ENCODE results near the gene C11orf97. TPM values are rescaled to one million over a fixed set of nuclear protein-coding genes. Genes with fewer than 3 reads are reported as not detected.
"Not testable (repeated sequence)": the region's sequence is repeated elsewhere in the genome, so short reads cannot be mapped to it uniquely, and the experiment has no call there.

The C11orf97 gene
- total RNA-seq, 2 donors from 2014 or later: not detected

DNA sequence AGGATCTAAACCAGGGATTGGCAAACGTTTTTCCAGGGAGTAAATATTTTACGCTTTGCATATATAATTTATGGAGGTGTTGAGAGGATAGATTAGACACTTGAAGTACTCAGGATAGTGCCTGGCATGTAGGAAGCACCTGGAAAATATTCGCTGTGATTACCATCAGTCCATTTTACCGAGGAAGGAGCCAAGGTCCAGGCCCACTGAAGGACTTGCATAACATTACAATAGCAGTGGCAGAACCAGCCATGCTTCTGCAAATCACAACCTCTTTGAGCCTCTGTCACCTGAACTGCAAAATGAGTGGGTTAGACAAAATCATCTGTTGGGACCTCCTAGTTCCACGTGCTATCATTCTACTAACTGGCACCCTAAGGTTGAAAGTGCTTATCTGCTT is 36.9 kb downstream of the C11orf97 start:
- TF ChIP-seq, protein P1, sequence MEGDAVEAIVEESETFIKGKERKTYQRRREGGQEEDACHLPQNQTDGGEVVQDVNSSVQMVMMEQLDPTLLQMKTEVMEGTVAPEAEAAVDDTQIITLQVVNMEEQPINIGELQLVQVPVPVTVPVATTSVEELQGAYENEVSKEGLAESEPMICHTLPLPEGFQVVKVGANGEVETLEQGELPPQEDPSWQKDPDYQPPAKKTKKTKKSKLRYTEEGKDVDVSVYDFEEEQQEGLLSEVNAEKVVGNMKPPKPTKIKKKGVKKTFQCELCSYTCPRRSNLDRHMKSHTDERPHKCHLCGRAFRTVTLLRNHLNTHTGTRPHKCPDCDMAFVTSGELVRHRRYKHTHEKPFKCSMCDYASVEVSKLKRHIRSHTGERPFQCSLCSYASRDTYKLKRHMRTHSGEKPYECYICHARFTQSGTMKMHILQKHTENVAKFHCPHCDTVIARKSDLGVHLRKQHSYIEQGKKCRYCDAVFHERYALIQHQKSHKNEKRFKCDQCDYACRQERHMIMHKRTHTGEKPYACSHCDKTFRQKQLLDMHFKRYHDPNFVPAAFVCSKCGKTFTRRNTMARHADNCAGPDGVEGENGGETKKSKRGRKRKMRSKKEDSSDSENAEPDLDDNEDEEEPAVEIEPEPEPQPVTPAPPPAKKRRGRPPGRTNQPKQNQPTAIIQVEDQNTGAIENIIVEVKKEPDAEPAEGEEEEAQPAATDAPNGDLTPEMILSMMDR (conservative IDR thresholded peaks at IDR 0.05): no peak
- no peak overlapping the region for H3K4me3 Mint-ChIP-seq
- DNase-seq: no peak
- Histone ChIP-seq H3K4me1 (ENCODE audit: control insufficient read depth, insufficient read depth, low read length) (no peaks in the 10 kb centered on the region), H3K9ac (ENCODE audit: extremely low read depth, low read length, poor library complexity, severe bottlenecking) (no peak overlapping the region), H3K36me3 (ENCODE audit: control insufficient read depth, insufficient read depth, low read length) (no peaks in the 10 kb centered on the region), H3K4me3 (ENCODE audit: low read length) (no peak overlapping the region), H3K27me3 (ENCODE audit: control insufficient read depth, insufficient read depth, low read length, poor library complexity, severe bottlenecking) (peaks cover 29% of the 10 kb centered on the region), H3K27ac (ENCODE audit: low read depth, low read length) (no peak overlapping the region), H3K9me3 (ENCODE audit: control insufficient read depth, low read length) (no peaks in the 10 kb centered on the region)
- H3K27ac Mint-ChIP-seq: no peak overlapping the region
- H3K27me3 Mint-ChIP-seq (ENCODE audit: insufficient read depth): peaks cover 47% of the 10 kb centered on the region
- WGBS, 2 experiments (ENCODE audit: insufficient coverage in 1 of 2, insufficient read length in 1 of 2): 88 to 93% methylated on average over 4 to 5 of the region's 5 CpGs
- H3K4me1 Mint-ChIP-seq: peaks cover 12% of the 10 kb centered on the region
- H3K36me3 Mint-ChIP-seq (ENCODE audit: low read depth): no peaks in the 10 kb centered on the region
- H3K9me3 Mint-ChIP-seq: peaks cover 2% of the 10 kb centered on the region

DNA sequence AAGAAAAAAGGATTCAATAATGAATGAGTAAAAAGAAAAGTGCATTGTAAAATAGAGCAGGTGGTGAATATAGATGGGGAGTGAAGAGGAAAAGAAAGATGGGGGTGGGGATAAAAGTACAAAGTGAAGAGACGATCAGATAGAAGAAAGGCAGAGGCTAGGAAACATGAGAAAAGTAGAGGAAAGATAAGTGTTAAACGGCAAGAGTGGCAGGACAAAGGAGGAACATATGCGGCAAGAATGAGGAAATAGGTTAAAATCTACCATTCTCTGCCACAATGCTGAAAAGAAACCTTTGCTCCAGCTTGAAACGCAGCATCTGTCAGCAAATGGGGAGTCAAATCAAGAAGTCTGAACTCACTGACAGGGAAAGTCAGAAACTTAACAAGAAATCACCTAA is 38.3 kb downstream of the C11orf97 start:
- Histone ChIP-seq H3K27me3 (ENCODE audit: control insufficient read depth, insufficient read depth, low read length, poor library complexity, severe bottlenecking) (peaks cover 15% of the 10 kb centered on the region), H3K27ac (ENCODE audit: low read depth, low read length) (no peak overlapping the region), H3K36me3 (ENCODE audit: control insufficient read depth, insufficient read depth, low read length) (no peaks in the 10 kb centered on the region), H3K4me1 (ENCODE audit: control insufficient read depth, insufficient read depth, low read length) (no peaks in the 10 kb centered on the region), H3K4me3 (ENCODE audit: low read length) (no peak overlapping the region), H3K9ac (ENCODE audit: extremely low read depth, low read length, poor library complexity, severe bottlenecking) (no peak overlapping the region), H3K9me3 (ENCODE audit: control insufficient read depth, low read length) (no peaks in the 10 kb centered on the region)
- no peak for DNase-seq
- H3K4me1 Mint-ChIP-seq: peaks cover 8% of the 10 kb centered on the region
- TF ChIP-seq, protein P1 (conservative IDR thresholded peaks at IDR 0.05): no peak
- H3K4me3 Mint-ChIP-seq: no peak overlapping the region
- WGBS, 2 experiments (ENCODE audit: insufficient coverage in 1 of 2, insufficient read length in 1 of 2): 89 to 91% methylated on average over 3 to 4 of the region's 4 CpGs
- peaks cover 38% of the 10 kb centered on the region for H3K27me3 Mint-ChIP-seq (ENCODE audit: insufficient read depth)
- peaks cover 2% of the 10 kb centered on the region for H3K9me3 Mint-ChIP-seq
- no peak overlapping the region for H3K27ac Mint-ChIP-seq
- H3K36me3 Mint-ChIP-seq (ENCODE audit: low read depth): no peaks in the 10 kb centered on the region

DNA sequence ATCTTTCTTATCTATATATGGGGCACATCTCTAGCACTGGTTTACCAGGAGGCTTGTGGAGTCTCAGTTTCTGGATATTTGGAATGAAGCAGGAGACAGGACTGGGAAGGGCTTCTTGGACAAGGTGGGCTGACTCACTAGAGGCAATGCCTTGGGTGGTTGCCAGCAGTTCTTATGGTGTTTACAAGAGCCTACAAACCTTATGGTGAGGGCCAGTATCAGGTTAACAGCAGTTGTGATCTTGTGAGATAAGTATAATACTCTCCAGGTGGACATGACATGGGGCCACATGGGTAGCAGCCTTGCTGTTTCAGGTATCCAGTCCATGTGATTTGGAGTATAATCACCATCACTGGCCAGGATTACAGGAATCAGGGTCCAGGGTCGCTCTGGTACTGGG is 41.7 kb downstream of the C11orf97 start:
- 38% methylated on average over 1 of the region's 1 CpG; no CpG with 5 or more reads in 1 of the 2 experiments for WGBS, 2 experiments (ENCODE audit: insufficient coverage in 1 of 2, insufficient read length in 1 of 2)
- no peaks in the 10 kb centered on the region for H3K36me3 Mint-ChIP-seq (ENCODE audit: low read depth)
- H3K4me3 Mint-ChIP-seq: no peak overlapping the region
- TF ChIP-seq, protein P1 (conservative IDR thresholded peaks at IDR 0.05): no peak
- H3K9ac ChIP-seq (ENCODE audit: extremely low read depth, low read length, poor library complexity, severe bottlenecking): no peak overlapping the region
- H3K27ac ChIP-seq (ENCODE audit: low read depth, low read length): no peak overlapping the region
- H3K27me3 ChIP-seq (ENCODE audit: control insufficient read depth, insufficient read depth, low read length, poor library complexity, severe bottlenecking): no peaks in the 10 kb centered on the region
- no peaks in the 10 kb centered on the region for H3K4me1 ChIP-seq (ENCODE audit: control insufficient read depth, insufficient read depth, low read length)
- H3K4me1 Mint-ChIP-seq: peaks cover 5% of the 10 kb centered on the region
- no peaks in the 10 kb centered on the region for H3K36me3 ChIP-seq (ENCODE audit: control insufficient read depth, insufficient read depth, low read length)
- DNase-seq: no peak
- H3K9me3 ChIP-seq (ENCODE audit: control insufficient read depth, low read length): no peaks in the 10 kb centered on the region
- peaks cover 2% of the 10 kb centered on the region for H3K9me3 Mint-ChIP-seq
- peaks cover 34% of the 10 kb centered on the region for H3K27me3 Mint-ChIP-seq (ENCODE audit: insufficient read depth)
- no peak overlapping the region for H3K4me3 ChIP-seq (ENCODE audit: low read length)
- H3K27ac Mint-ChIP-seq: no peak overlapping the region

DNA sequence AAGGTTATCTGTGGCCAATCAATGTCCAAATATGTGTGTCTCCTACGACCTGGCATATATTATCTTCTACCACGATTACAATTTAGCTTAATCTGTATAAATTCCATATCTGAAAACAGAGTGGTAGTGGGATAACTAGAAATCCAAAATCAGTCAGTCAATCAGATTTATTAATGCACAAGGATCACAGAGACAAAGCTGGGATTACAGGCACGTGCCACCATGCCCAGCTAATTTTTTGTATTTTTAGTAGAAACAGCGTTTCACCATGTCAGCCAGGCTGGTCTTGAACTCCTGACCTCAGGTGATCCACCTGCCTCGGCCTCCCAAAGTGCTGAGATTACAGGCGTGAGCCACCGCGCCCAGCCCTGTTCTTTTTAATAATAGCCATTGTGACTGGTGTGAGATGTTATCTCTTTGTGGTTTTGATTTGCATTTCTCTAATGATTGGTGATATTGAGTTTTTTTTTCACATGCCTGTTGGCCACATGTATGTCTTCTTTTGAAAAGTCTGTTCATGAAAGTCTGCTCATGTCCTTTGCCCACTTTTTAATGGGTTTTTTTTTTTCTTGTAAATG is 43.6 kb downstream of the C11orf97 start:
- H3K4me3 ChIP-seq (ENCODE audit: low read length); H3K27ac Mint-ChIP-seq; H3K27me3 ChIP-seq (ENCODE audit: control insufficient read depth, insufficient read depth, low read length, poor library complexity, severe bottlenecking); H3K36me3 ChIP-seq (ENCODE audit: control insufficient read depth, insufficient read depth, low read length); H3K4me3 Mint-ChIP-seq; H3K4me1 ChIP-seq (ENCODE audit: control insufficient read depth, insufficient read depth, low read length); H3K36me3 Mint-ChIP-seq (ENCODE audit: low read depth); H3K9me3 Mint-ChIP-seq; DNase-seq; H3K4me1 Mint-ChIP-seq; H3K27ac ChIP-seq (ENCODE audit: low read depth, low read length); H3K9me3 ChIP-seq (ENCODE audit: control insufficient read depth, low read length); H3K9ac ChIP-seq (ENCODE audit: extremely low read depth, low read length, poor library complexity, severe bottlenecking): not testable (repeated sequence)
- H3K27me3 Mint-ChIP-seq (ENCODE audit: insufficient read depth): peaks cover 33% of the 10 kb centered on the region
- 96 to 100% methylated on average over 2 to 8 of the region's 8 CpGs for WGBS, 2 experiments (ENCODE audit: insufficient coverage in 1 of 2, insufficient read length in 1 of 2)

All from endodermal cell (in vitro differentiated cells).